Measurements from ENCODE around the gene PTPRC.

DNA sequence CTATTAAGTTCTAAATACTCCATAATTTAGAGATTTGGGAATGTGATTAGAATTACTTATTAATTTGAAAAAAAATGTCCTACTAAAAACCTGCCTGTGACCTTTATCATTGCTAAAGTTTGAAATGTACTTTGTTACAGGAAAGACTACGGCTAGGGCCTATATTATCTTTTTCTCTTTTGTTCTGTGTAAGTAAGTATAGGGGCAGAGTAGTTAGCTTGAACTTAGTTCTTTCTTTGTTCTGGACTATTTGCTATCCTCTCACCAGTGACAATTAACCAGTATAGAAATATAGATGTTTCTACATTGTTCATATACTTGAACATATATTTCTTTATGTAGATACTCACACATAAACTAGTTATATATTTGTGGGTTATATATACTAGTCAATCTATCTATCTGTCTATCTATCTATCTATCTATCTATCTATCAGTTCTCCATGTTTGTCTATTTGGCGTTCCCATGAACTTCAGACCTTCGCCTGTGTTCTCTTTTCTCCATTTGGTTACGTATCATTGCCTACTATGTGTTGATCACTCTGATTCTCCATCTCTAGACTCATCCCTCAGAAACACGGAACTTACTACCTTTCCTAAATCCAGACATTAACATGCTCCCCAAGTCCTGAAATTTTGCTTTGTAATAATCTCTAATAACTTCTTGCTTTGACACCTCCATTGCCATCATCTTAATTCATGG is 3.3 kb downstream of the PTPRC start:
- no peak for TF ChIP-seq CTCF (conservative IDR thresholded peaks at IDR 0.05; ENCODE audit: low read depth, low read length)
- no peak for TF ChIP-seq EZH2phosphoT487 (IDR thresholded peaks at IDR 0.05; ENCODE audit: borderline replicate concordance, low read length)
- no peak for TF ChIP-seq EZH2 (IDR thresholded peaks at IDR 0.05; ENCODE audit: low read length, unreplicated experiment)
